NK-92 (cell line): ENCODE results near the gene ARHGAP8.
"Not testable (repeated sequence)": the region's sequence is repeated elsewhere in the genome, so short reads cannot be mapped to it uniquely, and the experiment has no call there.

ENCODE experiments used
- DNase-seq: peaks from one replicate; lab custom pipeline; 2025; ENCODE audit not compliant: unreplicated experiment; lab: John Stamatoyannopoulos, UW

The ARHGAP8 gene

GRCh38 chr22:44854641-44855040 lies 102.3 kb downstream of the ARHGAP8 start:
- not testable (repeated sequence) for DNase-seq

GRCh38 chr22:44855855-44856254 lies 103.5 kb downstream of the ARHGAP8 start:
- no peak for DNase-seq

- DNase-seq: not testable (repeated sequence)
Observed at GRCh38 chr22:44858819-44859218, 106.4 kb downstream of the ARHGAP8 start.

- DNase-seq: no peak
Observed at GRCh38 chr22:44859641-44860040, 107.3 kb downstream of the ARHGAP8 start.

GRCh38 chr22:44860311-44860710 lies 107.9 kb downstream of the ARHGAP8 start:
- no peak for DNase-seq

- no peak for DNase-seq
Observed at GRCh38 chr22:44861245-44861644, 108.9 kb downstream of the ARHGAP8 start.

- DNase-seq: no peak
Observed at GRCh38 chr22:44862281-44862680, 109.9 kb downstream of the ARHGAP8 start.

GRCh38 chr22:44862981-44863860 lies 110.8 kb downstream of the ARHGAP8 start:
- no peak for DNase-seq

- DNase-seq: no peak
Observed at GRCh38 chr22:44865193-44866057, 113.0 kb downstream of the ARHGAP8 start.

- DNase-seq: no peak
Observed at GRCh38 chr22:44869196-44869595, 116.8 kb downstream of the ARHGAP8 start.

- DNase-seq: no peak
Observed at GRCh38 chr22:44870021-44870420, 117.6 kb downstream of the ARHGAP8 start.

- DNase-seq: no peak
Observed at GRCh38 chr22:44871782-44872181, 119.4 kb downstream of the ARHGAP8 start.

- DNase-seq: no peak
Observed at GRCh38 chr22:44876921-44877320, 124.5 kb downstream of the ARHGAP8 start.

GRCh38 chr22:44878483-44879300 lies 126.3 kb downstream of the ARHGAP8 start:
- no peak for DNase-seq

GRCh38 chr22:44879301-44879680 lies 126.9 kb downstream of the ARHGAP8 start:
- no peak for DNase-seq

GRCh38 chr22:44880610-44881290 lies 128.4 kb downstream of the ARHGAP8 start:
- DNase-seq: no peak

GRCh38 chr22:44881624-44882023 lies 129.2 kb downstream of the ARHGAP8 start:
- DNase-seq: no peak

- no peak for DNase-seq
Observed at GRCh38 chr22:44882226-44882905, 130.0 kb downstream of the ARHGAP8 start.

GRCh38 chr22:44883011-44883421 lies 130.6 kb downstream of the ARHGAP8 start:
- DNase-seq: no peak

GRCh38 chr22:44884562-44884961 lies 132.2 kb downstream of the ARHGAP8 start:
- no peak for DNase-seq
